Astrocyte (in vitro differentiated cells and primary cell): ENCODE data around the gene TDRD15.

ENCODE experiments used
- EZH2 ChIP-seq: IDR thresholded peaks from 2 replicates; pipeline ENCODE4 v1.6.1; 2012; ENCODE audit warnings: mild to moderate bottlenecking, low read length, inconsistent platforms; ENCODE audit not compliant: insufficient read depth
- TF ChIP-seq, protein P1 (sequence below): IDR thresholded peaks from 2 replicates; pipeline ENCODE4 v1.5.1; 2011; ENCODE audit warnings: low read depth, mild to moderate bottlenecking, inconsistent platforms, low read length, moderate library complexity; ENCODE audit not compliant: insufficient read depth

DNA sequence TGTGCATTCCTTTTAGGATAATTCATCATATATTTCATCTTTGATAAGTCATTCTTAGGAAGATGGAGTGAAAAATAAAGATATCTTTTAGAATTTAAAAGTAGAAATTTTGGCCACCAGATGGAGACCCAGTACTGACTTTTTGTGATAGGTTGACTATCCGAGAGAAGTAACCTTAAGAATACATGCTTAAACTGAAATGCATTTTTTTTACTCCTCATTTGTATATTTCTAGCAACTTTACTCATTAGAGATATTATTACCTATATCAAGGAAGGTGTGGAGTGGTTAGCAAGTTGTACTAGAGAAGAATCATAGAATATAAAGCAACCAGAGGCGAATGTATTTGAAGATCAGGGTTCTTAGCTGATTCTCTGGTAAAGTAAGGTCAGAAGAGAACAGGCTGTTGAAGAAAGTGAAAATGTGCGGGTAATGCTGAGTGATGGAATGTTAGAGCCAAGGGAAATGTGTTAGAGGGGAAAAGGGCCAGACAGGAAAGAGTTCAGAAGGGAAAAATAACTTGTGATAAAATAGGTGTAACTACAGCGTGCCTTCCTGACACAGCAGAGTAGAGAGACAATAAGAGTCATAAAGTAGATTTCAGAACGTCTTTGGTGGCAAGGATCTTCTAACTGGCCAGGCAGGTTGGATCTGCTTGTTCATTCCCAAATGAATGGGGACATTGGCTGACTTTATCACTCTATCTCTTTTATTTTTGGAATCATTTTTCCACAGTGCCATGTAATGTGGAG, 52.3 kb downstream of the TDRD15 start:
- TF ChIP-seq, protein P1, sequence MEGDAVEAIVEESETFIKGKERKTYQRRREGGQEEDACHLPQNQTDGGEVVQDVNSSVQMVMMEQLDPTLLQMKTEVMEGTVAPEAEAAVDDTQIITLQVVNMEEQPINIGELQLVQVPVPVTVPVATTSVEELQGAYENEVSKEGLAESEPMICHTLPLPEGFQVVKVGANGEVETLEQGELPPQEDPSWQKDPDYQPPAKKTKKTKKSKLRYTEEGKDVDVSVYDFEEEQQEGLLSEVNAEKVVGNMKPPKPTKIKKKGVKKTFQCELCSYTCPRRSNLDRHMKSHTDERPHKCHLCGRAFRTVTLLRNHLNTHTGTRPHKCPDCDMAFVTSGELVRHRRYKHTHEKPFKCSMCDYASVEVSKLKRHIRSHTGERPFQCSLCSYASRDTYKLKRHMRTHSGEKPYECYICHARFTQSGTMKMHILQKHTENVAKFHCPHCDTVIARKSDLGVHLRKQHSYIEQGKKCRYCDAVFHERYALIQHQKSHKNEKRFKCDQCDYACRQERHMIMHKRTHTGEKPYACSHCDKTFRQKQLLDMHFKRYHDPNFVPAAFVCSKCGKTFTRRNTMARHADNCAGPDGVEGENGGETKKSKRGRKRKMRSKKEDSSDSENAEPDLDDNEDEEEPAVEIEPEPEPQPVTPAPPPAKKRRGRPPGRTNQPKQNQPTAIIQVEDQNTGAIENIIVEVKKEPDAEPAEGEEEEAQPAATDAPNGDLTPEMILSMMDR, result no peak
- no peak for TF ChIP-seq EZH2
